Loucy (cell line): ENCODE results near the gene IGF2BP1.

Experiments
- H2AFZ ChIP-seq: fragments of 200-600 bp; sonication (generic); 2 replicates; pipeline ENCODE4 v1.6.0; 2016; ENCODE audit warnings: antibody characterized with exemption, mild to moderate bottlenecking, low read length, moderate library complexity
- H3F3A ChIP-seq: fragments of 200-600 bp; 2 replicates; pipeline ENCODE4 v1.6.0; 2016; ENCODE audit warnings: antibody characterized with exemption, low read depth, mild to moderate bottlenecking
- H3K27me3 ChIP-seq: fragments of 200-600 bp; sonication (generic); 2 replicates; pipeline ENCODE4 v1.6.1; 2014; ENCODE audit warnings: low read length, mild to moderate bottlenecking; ENCODE audit not compliant: insufficient read depth, poor library complexity, severe bottlenecking
- H3K36me3 ChIP-seq: fragments of 200-600 bp; sonication (generic); 2 replicates; pipeline ENCODE4 v1.6.1; 2016; ENCODE audit warnings: low read length; ENCODE audit not compliant: insufficient read depth
- H3K4me1 ChIP-seq: fragments of 200-600 bp; sonication (generic); 2 replicates; pipeline ENCODE4 v1.5.1; 2014; ENCODE audit warnings: low read length, mild to moderate bottlenecking; ENCODE audit not compliant: insufficient read depth, poor library complexity, severe bottlenecking
- H3K4me2 ChIP-seq: fragments of 200-600 bp; sonication (generic); 2 replicates; pipeline ENCODE4 v1.6.0; 2014; ENCODE audit warnings: antibody characterized with exemption, low read length, low read depth, mild to moderate bottlenecking; ENCODE audit not compliant: poor library complexity, severe bottlenecking
- H3K4me3 ChIP-seq: fragments of 200-600 bp; sonication (generic); 2 replicates; pipeline ENCODE4 v1.5.1; 2014; ENCODE audit warnings: low read length, mild to moderate bottlenecking, mixed read lengths; ENCODE audit not compliant: poor library complexity, severe bottlenecking
- H3K79me2 ChIP-seq: fragments of 200-600 bp; sonication (generic); 2 replicates; pipeline ENCODE4 v1.6.1; 2014; ENCODE audit warnings: low read length; ENCODE audit not compliant: insufficient read depth
- H3K9ac ChIP-seq: fragments of 200-600 bp; sonication (generic); 2 replicates; pipeline ENCODE4 v1.6.0; 2014; ENCODE audit warnings: mild to moderate bottlenecking, low read depth, low read length, moderate library complexity; ENCODE audit not compliant: poor library complexity, severe bottlenecking
- H3K9me2 ChIP-seq: fragments of 200-600 bp; sonication (generic); replicated peaks from 2 replicates; pipeline ENCODE4 v1.6.1; 2016; ENCODE audit warnings: low read depth, low read length, mixed read lengths
- H3K9me3 ChIP-seq: fragments of 200-600 bp; sonication (generic); 2 replicates; pipeline ENCODE4 v1.6.1; 2014; ENCODE audit warnings: mild to moderate bottlenecking, antibody characterized with exemption, low read length, low read depth; ENCODE audit not compliant: insufficient read depth
- H4K20me1 ChIP-seq: fragments of 200-600 bp; sonication (generic); 2 replicates; pipeline ENCODE4 v1.6.0; 2014; ENCODE audit warnings: antibody characterized with exemption, low read length, mild to moderate bottlenecking; ENCODE audit not compliant: insufficient read depth, poor library complexity, severe bottlenecking
- CTCF ChIP-seq: fragments of 200-600 bp; sonication (generic); conservative IDR thresholded peaks from 2 replicates; pipeline ENCODE4 v1.5.1; 2014; ENCODE audit warnings: mild to moderate bottlenecking, antibody characterized with exemption, low read length
- EZH2phosphoT487 ChIP-seq: fragments of 200-600 bp; IDR thresholded peaks from 2 replicates; pipeline ENCODE4 v1.6.1; 2018; ENCODE audit warnings: antibody characterized with exemption, mild to moderate bottlenecking, moderate library complexity, borderline replicate concordance

The IGF2BP1 gene

GRCh38 chr17:49076573-49077384 lies 79.6 kb downstream of the IGF2BP1 start:
- 0 out of 2 replicates have a peak, but pooled peaks cover 6% of the 10 kb centered on the region for H3K9me3 ChIP-seq
- no peak overlapping the region for H2AFZ ChIP-seq
- H3K27me3 ChIP-seq, result no peaks in the 10 kb centered on the region
- no peaks in the 10 kb centered on the region for H3K9me2 ChIP-seq
- no peaks in the 10 kb centered on the region for H3K36me3 ChIP-seq
- no peak overlapping the region for H3K4me2 ChIP-seq
- H4K20me1 ChIP-seq, result no peaks in the 10 kb centered on the region
- no peak overlapping the region for H3K9ac ChIP-seq
- H3K4me1 ChIP-seq, result no peaks in the 10 kb centered on the region
- no peak overlapping the region for H3K4me3 ChIP-seq
- H3F3A ChIP-seq, result no peaks in the 10 kb centered on the region
- no peak for TF ChIP-seq EZH2phosphoT487
- TF ChIP-seq CTCF, result no peak
- H3K79me2 ChIP-seq, result no peaks in the 10 kb centered on the region

- no peaks in the 10 kb centered on the region for H3K79me2 ChIP-seq
- H3K9me3 ChIP-seq, result 0 out of 2 replicates have a peak, but pooled peaks cover 6% of the 10 kb centered on the region
- no peak overlapping the region for H3K9ac ChIP-seq
- H3K27me3 ChIP-seq, result no peaks in the 10 kb centered on the region
- no peak overlapping the region for H3K4me2 ChIP-seq
- no peaks in the 10 kb centered on the region for H4K20me1 ChIP-seq
- no peak overlapping the region for H3K4me3 ChIP-seq
- H2AFZ ChIP-seq, result no peak overlapping the region
- H3K36me3 ChIP-seq, result no peaks in the 10 kb centered on the region
- H3K9me2 ChIP-seq, result no peaks in the 10 kb centered on the region
- H3F3A ChIP-seq, result no peaks in the 10 kb centered on the region
- no peaks in the 10 kb centered on the region for H3K4me1 ChIP-seq
- no peak for TF ChIP-seq EZH2phosphoT487
- TF ChIP-seq CTCF, result no peak
Observed at GRCh38 chr17:49078248-49078647, 81.1 kb downstream of the IGF2BP1 start.

- H3K36me3 ChIP-seq, result no peaks in the 10 kb centered on the region
- no peak overlapping the region for H3K4me3 ChIP-seq
- H3K27me3 ChIP-seq, result no peaks in the 10 kb centered on the region
- H3K9ac ChIP-seq, result no peak overlapping the region
- 0 out of 2 replicates have a peak, but pooled peaks cover 6% of the 10 kb centered on the region for H3K9me3 ChIP-seq
- H3K9me2 ChIP-seq, result no peaks in the 10 kb centered on the region
- TF ChIP-seq EZH2phosphoT487 (no peak), CTCF (no peak)
- no peak overlapping the region for H2AFZ ChIP-seq
- no peaks in the 10 kb centered on the region for H3F3A ChIP-seq
- no peak overlapping the region for H3K4me2 ChIP-seq
- no peaks in the 10 kb centered on the region for H3K4me1 ChIP-seq
- H4K20me1 ChIP-seq, result no peaks in the 10 kb centered on the region
- H3K79me2 ChIP-seq, result no peaks in the 10 kb centered on the region
Observed at GRCh38 chr17:49079840-49080663, 82.9 kb downstream of the IGF2BP1 start.
